Sigmoid colon (tissue), 3 donors: ENCODE data around the gene PXMP2.

ENCODE experiments used
- CTCF ChIP-seq, 4 experiments: fragments of 450-650 bp in 3 of 4; fragments of 200-600 bp in 1 of 4; IDR thresholded peaks; one replicate each; pipeline ENCODE4 v1.5.1; 2016 to 2019; ENCODE audit warnings: antibody characterized with exemption in 4 of 4, mild to moderate bottlenecking in 3 of 4, moderate library complexity in 2 of 4
- POLR2A ChIP-seq, 2 donors: fragments of 450-650 bp; IDR thresholded peaks; one replicate each; pipeline ENCODE4 v1.6.1; 2016; ENCODE audit warnings: antibody characterized with exemption in 2 of 2, mild to moderate bottlenecking in 2 of 2, moderate library complexity in 2 of 2

- TF ChIP-seq POLR2A (IDR thresholded peaks at IDR 0.05) (no peak), CTCF (IDR thresholded peaks at IDR 0.05) (no peak)
Observed at GRCh38 chr12:132675757-132676432, 11.5 kb upstream of the PXMP2 start.
